Esophagus squamous epithelium (tissue), 4 donors: Measurements from ENCODE around the gene C1orf74.

Experiments
- POLR2A ChIP-seq, 4 donors: fragments of 450-650 bp; IDR thresholded peaks; one replicate each; pipeline ENCODE4 v1.6.1; 2017; ENCODE audit warnings: antibody characterized with exemption in 4 of 4, mild to moderate bottlenecking in 4 of 4, moderate library complexity in 3 of 4
- TF ChIP-seq, protein P1 (sequence below), 6 experiments: fragments of 450-650 bp in 4 of 6; fragments of 200-600 bp in 2 of 6; sonication (generic) in 2 of 6; IDR thresholded peaks; one replicate each; pipeline ENCODE4 v1.5.1; 2016 to 2019; ENCODE audit warnings: antibody characterized with exemption in 6 of 6, mild to moderate bottlenecking in 4 of 6, moderate library complexity in 4 of 6

- TF ChIP-seq, protein P1, sequence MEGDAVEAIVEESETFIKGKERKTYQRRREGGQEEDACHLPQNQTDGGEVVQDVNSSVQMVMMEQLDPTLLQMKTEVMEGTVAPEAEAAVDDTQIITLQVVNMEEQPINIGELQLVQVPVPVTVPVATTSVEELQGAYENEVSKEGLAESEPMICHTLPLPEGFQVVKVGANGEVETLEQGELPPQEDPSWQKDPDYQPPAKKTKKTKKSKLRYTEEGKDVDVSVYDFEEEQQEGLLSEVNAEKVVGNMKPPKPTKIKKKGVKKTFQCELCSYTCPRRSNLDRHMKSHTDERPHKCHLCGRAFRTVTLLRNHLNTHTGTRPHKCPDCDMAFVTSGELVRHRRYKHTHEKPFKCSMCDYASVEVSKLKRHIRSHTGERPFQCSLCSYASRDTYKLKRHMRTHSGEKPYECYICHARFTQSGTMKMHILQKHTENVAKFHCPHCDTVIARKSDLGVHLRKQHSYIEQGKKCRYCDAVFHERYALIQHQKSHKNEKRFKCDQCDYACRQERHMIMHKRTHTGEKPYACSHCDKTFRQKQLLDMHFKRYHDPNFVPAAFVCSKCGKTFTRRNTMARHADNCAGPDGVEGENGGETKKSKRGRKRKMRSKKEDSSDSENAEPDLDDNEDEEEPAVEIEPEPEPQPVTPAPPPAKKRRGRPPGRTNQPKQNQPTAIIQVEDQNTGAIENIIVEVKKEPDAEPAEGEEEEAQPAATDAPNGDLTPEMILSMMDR (IDR thresholded peaks at IDR 0.05): no peak
- no peak for TF ChIP-seq POLR2A (IDR thresholded peaks at IDR 0.05)
Observed at GRCh38 chr1:209758400-209758799, 26.0 kb downstream of the C1orf74 start.
